Ishikawa (cell line): Measurements from ENCODE around the gene TMEM192.

ENCODE experiments used
- CREB1 ChIP-seq: IDR thresholded peaks from 2 replicates; pipeline ENCODE4 v1.6.1; 2012; ENCODE audit warnings: low read depth
- EGR1 ChIP-seq: IDR thresholded peaks from 2 replicates; pipeline ENCODE4 v1.6.1; 2012
- EP300 ChIP-seq: IDR thresholded peaks from 2 replicates; pipeline ENCODE4 v1.6.1; 2012; ENCODE audit warnings: borderline replicate concordance
- FOXM1 ChIP-seq: IDR thresholded peaks from 2 replicates; pipeline ENCODE4 v1.6.1; 2012; ENCODE audit warnings: low read depth, borderline replicate concordance
- NFIC ChIP-seq: IDR thresholded peaks from 2 replicates; pipeline ENCODE4 v1.6.1; 2012
- TAF1 ChIP-seq: IDR thresholded peaks from 2 replicates; pipeline ENCODE4 v1.6.1; 2012; ENCODE audit warnings: low read depth, mild to moderate bottlenecking
- USF1 ChIP-seq: IDR thresholded peaks from 2 replicates; pipeline ENCODE4 v1.6.1; 2012
- YY1 ChIP-seq: IDR thresholded peaks from 2 replicates; pipeline ENCODE4 v1.6.1; 2012; ENCODE audit warnings: low read depth
- TF ChIP-seq, protein P1 (sequence below): IDR thresholded peaks from 2 replicates; pipeline ENCODE4 v1.6.1; 2012

DNA sequence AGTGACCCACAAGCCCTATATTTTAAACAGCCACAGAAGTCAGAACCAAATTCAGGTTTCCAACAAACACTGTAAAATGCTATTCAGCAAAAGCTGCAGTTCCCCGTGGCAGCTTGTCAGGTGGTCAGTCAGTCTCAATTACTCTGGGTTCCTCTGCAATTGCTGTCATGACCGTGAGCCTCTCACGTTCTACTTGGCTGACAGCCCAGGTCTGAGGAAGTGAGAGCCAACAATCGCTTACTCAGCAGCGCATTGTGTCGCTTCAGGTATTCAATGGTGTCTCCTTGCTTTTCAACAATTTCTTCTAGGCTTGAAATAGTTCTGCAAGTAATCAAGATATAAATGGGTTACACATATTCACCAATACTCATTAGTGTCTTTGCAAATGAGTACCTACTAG lies 33.2 kb downstream of the TMEM192 start:
- TF ChIP-seq EP300 (no peak), YY1 (no peak), NFIC (peak; percentile 91), TAF1 (no peak), EGR1 (no peak), FOXM1 (no peak), USF1 (no peak), CREB1 (no peak)
- TF ChIP-seq, protein P1, sequence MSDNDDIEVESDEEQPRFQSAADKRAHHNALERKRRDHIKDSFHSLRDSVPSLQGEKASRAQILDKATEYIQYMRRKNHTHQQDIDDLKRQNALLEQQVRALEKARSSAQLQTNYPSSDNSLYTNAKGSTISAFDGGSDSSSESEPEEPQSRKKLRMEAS, result no peak
